Endothelial cell of umbilical vein (primary cell): ENCODE data around the gene TMEM182. TPM values are rescaled to one million over a fixed set of nuclear protein-coding genes. Genes with fewer than 3 reads are reported as not detected.

Experiments used
- BruUV-seq: library from RNA; stranded (reverse); fragments of 400-500 nt; replicated peaks from 2 replicates; lab custom pipeline; 2021; lab: Mats Ljungman, UMichigan
- CTCF ChIA-PET: fragments of 300-600, 350-600 bp; sonication (Branson Sonifier 250); formaldehyde crosslinking; loops from one replicate; lab custom pipeline; 2021; ENCODE audit warnings: antibody characterized with exemption, inconsistent platforms; lab: Charles Lee
- POLR2A ChIA-PET: fragments of 300-600, 350-600 bp; sonication (Branson Sonifier 250); formaldehyde crosslinking; loops from one replicate; lab custom pipeline; 2021; ENCODE audit warnings: antibody characterized with exemption, inconsistent platforms; lab: Charles Lee
- DNase-seq: peaks from one replicate; pipeline ENCODE4 v3.0.0-alpha.2; 2011; ENCODE audit warnings: low read depth, low spot score
- FAIRE-seq: peaks from 2 replicates; lab custom pipeline; 2011; peaks lifted over from hg19 to GRCh38; lab: Jason Lieb, UNC
- H2AFZ ChIP-seq: 2 replicates; pipeline ENCODE4 v1.6.0; 2012; ENCODE audit warnings: low read depth, low read length, control low read depth, inconsistent platforms
- H3K27ac ChIP-seq: 2 replicates; pipeline ENCODE4 v1.5.1; 2011; ENCODE audit warnings: low read depth, mild to moderate bottlenecking, control low read depth, low read length, moderate library complexity; ENCODE audit not compliant: insufficient read depth
- H3K27me3 ChIP-seq, 2 experiments: 2 replicates each; pipeline versions ENCODE4 v1.6.0 to v1.6.1; 2011; ENCODE audit warnings: low read length in 2 of 2, mixed read lengths in 1 of 2; ENCODE audit not compliant: control insufficient read depth in 2 of 2, insufficient read depth in 2 of 2
- H3K36me3 ChIP-seq, 2 experiments: 2 replicates in 1 of 2; 3 replicates in 1 of 2; pipeline ENCODE4 v1.5.1; 2011; ENCODE audit warnings: low read length in 2 of 2, mild to moderate bottlenecking in 1 of 2, moderate library complexity in 1 of 2; ENCODE audit not compliant: control insufficient read depth in 2 of 2, insufficient read depth in 2 of 2; ENCODE audit errors: extremely low read depth in 1 of 2
- H3K4me1 ChIP-seq: 3 replicates; pipeline ENCODE4 v1.5.1; 2011; ENCODE audit warnings: mild to moderate bottlenecking, low read length; ENCODE audit not compliant: control insufficient read depth, insufficient read depth; ENCODE audit errors: extremely low read depth
- H3K4me2 ChIP-seq: 2 replicates; pipeline ENCODE4 v1.6.1; 2011; ENCODE audit warnings: low read length, control low read depth, mixed read lengths; ENCODE audit not compliant: insufficient read depth
- H3K4me3 ChIP-seq, 3 experiments: fragments of 200-600 bp in 1 of 3; sonication (generic), shearing (Covaris generic) in 1 of 3; replicated peaks in 1 of 3; 2 replicates each; pipeline ENCODE4 v1.5.1; 2011 to 2016; ENCODE audit warnings: control low read depth in 3 of 3, low read length in 3 of 3, mild to moderate bottlenecking in 2 of 3, inconsistent platforms in 1 of 3, low read depth in 1 of 3, moderate library complexity in 1 of 3; ENCODE audit not compliant: insufficient read depth in 1 of 3
- H3K79me2 ChIP-seq: 2 replicates; pipeline ENCODE4 v1.6.0; 2012; ENCODE audit warnings: low read length, inconsistent platforms; ENCODE audit not compliant: control insufficient read depth, insufficient read depth
- H3K9ac ChIP-seq: replicated peaks from 2 replicates; pipeline ENCODE3; 2011; ENCODE audit warnings: low read length, control low read depth; ENCODE audit not compliant: insufficient read depth; ENCODE audit errors: extremely low read depth
- H3K9me1 ChIP-seq: replicated peaks from 3 replicates; pipeline ENCODE4 v1.6.0; 2011; ENCODE audit warnings: mild to moderate bottlenecking, low read length; ENCODE audit not compliant: control insufficient read depth, insufficient read depth; ENCODE audit errors: extremely low read depth
- H3K9me3 ChIP-seq: replicated peaks from 2 replicates; pipeline ENCODE4 v1.5.1; 2012; ENCODE audit warnings: low read length, inconsistent platforms; ENCODE audit not compliant: control insufficient read depth, insufficient read depth
- H4K20me1 ChIP-seq: replicated peaks from 2 replicates; pipeline ENCODE3; 2011; ENCODE audit warnings: mild to moderate bottlenecking, low read length; ENCODE audit not compliant: control insufficient read depth, insufficient read depth; ENCODE audit errors: extremely low read depth
- FOS ChIP-seq: IDR thresholded peaks from 2 replicates; pipeline ENCODE4 v1.6.1; 2011; ENCODE audit warnings: mild to moderate bottlenecking, low read length, moderate library complexity, borderline replicate concordance; ENCODE audit not compliant: insufficient read depth
- JUN ChIP-seq: IDR thresholded peaks from 2 replicates; pipeline ENCODE4 v1.6.1; 2011; ENCODE audit warnings: borderline replicate concordance, low read depth; ENCODE audit not compliant: insufficient read length, insufficient read depth
- POLR2A ChIP-seq: IDR thresholded peaks from 2 replicates; pipeline ENCODE4 v1.6.1; 2012; ENCODE audit warnings: low read depth, mild to moderate bottlenecking, control low read depth, low read length
- POLR2AphosphoS5 ChIP-seq: IDR thresholded peaks from 2 replicates; pipeline ENCODE4 v1.6.1; 2012; ENCODE audit warnings: low read depth, mild to moderate bottlenecking, control low read depth, low read length, moderate library complexity; ENCODE audit not compliant: insufficient read depth
- dilution Hi-C: fragments of 300-500 bp; cut with MboI; formaldehyde crosslinking; loops from one replicate; pipeline ENCODE4 v1.15.0; 2019; ENCODE audit warnings: low sequenced_read_pairs; ENCODE audit not compliant: extremely low pct_ligation_motif_present
- intact Hi-C: fragments of 100-400 bp; cut with micrococcal nuclease; formaldehyde crosslinking; loops from one replicate; pipeline ENCODE4 v1.10.0; 2022
- polyA plus RNA-seq, 4 experiments: library from polyadenylated mRNA; depleted of rRNA in 3 of 4; stranded (reverse) in 3 of 4; unstranded in 1 of 4; fragments of >200 nt; gene quantifications; 2 replicates each; pipeline versions ENCODE4 v1.2.1 to v1.2.3, GENCODE V29; 2011 to 2012; ENCODE audit warnings: missing spikeins in 1 of 4
- total RNA-seq: library from RNA; stranded (reverse); gene quantifications from 2 replicates; pipeline ENCODE4 v1.2.3, GENCODE V29; 2021
- TF ChIP-seq, protein P1 (sequence below), 2 donors: IDR thresholded peaks; 1 replicate in 1 of 2; 2 replicates in 1 of 2; pipeline ENCODE4 v1.5.1; 2011; ENCODE audit warnings: low read length in 2 of 2, mild to moderate bottlenecking in 2 of 2, moderate library complexity in 2 of 2, control low read depth in 1 of 2, inconsistent platforms in 1 of 2, low read depth in 1 of 2; ENCODE audit not compliant: insufficient read depth in 1 of 2; ENCODE audit errors: extremely low read depth in 1 of 2

TMEM182 gene
- total and polyA plus RNA-seq, 2 donors (not counting 3 experiments of a cell fraction or from before 2014, with no cell fraction given) = 0.69 to 0.95 TPM

DNA sequence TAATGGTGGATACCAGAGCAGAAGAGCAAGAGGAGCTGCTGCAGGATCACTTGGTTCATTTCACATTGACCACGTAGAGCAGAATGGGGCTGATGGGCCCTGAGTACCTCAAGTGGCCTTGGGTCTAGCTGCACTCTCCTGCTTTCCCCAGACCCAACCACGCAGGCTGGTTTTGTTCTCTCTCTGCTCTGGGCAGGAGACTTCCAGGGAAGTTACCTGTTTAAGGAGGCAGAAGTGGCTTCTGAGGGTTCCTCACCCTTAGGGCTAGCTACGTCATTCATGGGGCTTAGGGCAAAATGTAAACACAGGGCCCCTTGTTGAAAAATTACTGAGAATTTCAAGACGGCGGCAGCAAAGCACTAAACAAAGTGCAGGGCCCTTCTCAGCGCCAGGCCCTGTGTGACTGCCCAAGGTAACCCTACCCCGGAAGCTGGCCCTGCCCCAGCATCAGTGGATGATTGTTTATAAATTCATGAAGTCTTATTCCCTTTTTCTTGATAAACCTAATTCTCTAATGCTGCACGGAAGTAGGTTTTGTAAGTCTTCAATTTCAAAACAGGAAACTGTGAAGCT is 75.9 kb downstream of the TMEM182 start:
- no peak overlapping the region for H3K9ac ChIP-seq
- ChIA-PET POLR2A (no interaction called here), CTCF (no interaction called here)
- dilution Hi-C loops = no loop called here
- TF ChIP-seq POLR2A (no peak), JUN (no peak), POLR2AphosphoS5 (no peak), FOS (no peak)
- TF ChIP-seq, protein P1, sequence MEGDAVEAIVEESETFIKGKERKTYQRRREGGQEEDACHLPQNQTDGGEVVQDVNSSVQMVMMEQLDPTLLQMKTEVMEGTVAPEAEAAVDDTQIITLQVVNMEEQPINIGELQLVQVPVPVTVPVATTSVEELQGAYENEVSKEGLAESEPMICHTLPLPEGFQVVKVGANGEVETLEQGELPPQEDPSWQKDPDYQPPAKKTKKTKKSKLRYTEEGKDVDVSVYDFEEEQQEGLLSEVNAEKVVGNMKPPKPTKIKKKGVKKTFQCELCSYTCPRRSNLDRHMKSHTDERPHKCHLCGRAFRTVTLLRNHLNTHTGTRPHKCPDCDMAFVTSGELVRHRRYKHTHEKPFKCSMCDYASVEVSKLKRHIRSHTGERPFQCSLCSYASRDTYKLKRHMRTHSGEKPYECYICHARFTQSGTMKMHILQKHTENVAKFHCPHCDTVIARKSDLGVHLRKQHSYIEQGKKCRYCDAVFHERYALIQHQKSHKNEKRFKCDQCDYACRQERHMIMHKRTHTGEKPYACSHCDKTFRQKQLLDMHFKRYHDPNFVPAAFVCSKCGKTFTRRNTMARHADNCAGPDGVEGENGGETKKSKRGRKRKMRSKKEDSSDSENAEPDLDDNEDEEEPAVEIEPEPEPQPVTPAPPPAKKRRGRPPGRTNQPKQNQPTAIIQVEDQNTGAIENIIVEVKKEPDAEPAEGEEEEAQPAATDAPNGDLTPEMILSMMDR (IDR thresholded peaks at IDR 0.05; ENCODE audit: extremely low read depth in 1 of 2, insufficient read depth in 1 of 2, low read depth in 1 of 2, low read length in 2 of 2) = no peak
- no peak overlapping the region for H3K27ac ChIP-seq
- H3K4me3 ChIP-seq = no peak overlapping the region
- H3K4me1 ChIP-seq = no peaks in the 10 kb centered on the region
- no peaks in the 10 kb centered on the region for H3K9me1 ChIP-seq
- H3K36me3 ChIP-seq = no peaks in the 10 kb centered on the region
- no peak overlapping the region for H3K4me2 ChIP-seq
- no peaks in the 10 kb centered on the region for H4K20me1 ChIP-seq
- no peaks in the 10 kb centered on the region for H3K9me3 ChIP-seq
- intact Hi-C loops = no loop called here
- H3K79me2 ChIP-seq = no peaks in the 10 kb centered on the region
- no peak for FAIRE-seq
- no peaks in the 10 kb centered on the region for H3K27me3 ChIP-seq
- H2AFZ ChIP-seq = no peak overlapping the region
- DNase-seq = no peak
- BruUV-seq = no TSS peak
